Neuron (in vitro differentiated cells): ENCODE measurements around the gene LRG1.

Source experiments
- H2AFZ ChIP-seq: one replicate; pipeline ENCODE4 v1.6.1; 2013; ENCODE audit warnings: low read depth, mild to moderate bottlenecking, inconsistent platforms, low read length, moderate library complexity
- H3K27me3 ChIP-seq: one replicate; pipeline ENCODE4 v1.6.1; 2013; ENCODE audit warnings: low read length; ENCODE audit not compliant: insufficient read depth
- H3K36me3 ChIP-seq: one replicate; pipeline ENCODE4 v1.6.1; 2013; ENCODE audit warnings: low read length; ENCODE audit not compliant: insufficient read depth
- H3K4me1 ChIP-seq: one replicate; pipeline ENCODE4 v1.6.1; 2013; ENCODE audit warnings: low read length; ENCODE audit not compliant: insufficient read depth
- H3K4me3 ChIP-seq: 2 replicates; pipeline ENCODE4 v1.5.1; 2013; ENCODE audit warnings: mild to moderate bottlenecking, low read length, moderate library complexity
- H3K9me3 ChIP-seq: one replicate; pipeline ENCODE4 v1.6.1; 2013; ENCODE audit warnings: low read length

The LRG1 gene

GRCh38 chr19:4502282-4503131, 37.3 kb downstream of the LRG1 start:
- H2AFZ ChIP-seq = no peak overlapping the region
- no peak overlapping the region for H3K4me3 ChIP-seq
- H3K4me1 ChIP-seq = peaks cover 7% of the 10 kb centered on the region
- H3K36me3 ChIP-seq = peaks cover 55% of the 10 kb centered on the region
- H3K27me3 ChIP-seq = no peaks in the 10 kb centered on the region
- H3K9me3 ChIP-seq = no peaks in the 10 kb centered on the region

GRCh38 chr19:4501691-4502090, 38.1 kb downstream of the LRG1 start:
- Histone ChIP-seq H3K9me3 (no peaks in the 10 kb centered on the region), H3K36me3 (peaks cover 55% of the 10 kb centered on the region), H3K27me3 (no peaks in the 10 kb centered on the region), H2AFZ (no peak overlapping the region), H3K4me1 (peaks cover 7% of the 10 kb centered on the region), H3K4me3 (no peak overlapping the region)

GRCh38 chr19:4500841-4501591, 38.8 kb downstream of the LRG1 start:
- Histone ChIP-seq H3K4me3 (no peak overlapping the region), H3K27me3 (no peaks in the 10 kb centered on the region), H3K9me3 (no peaks in the 10 kb centered on the region), H3K36me3 (peaks cover 61% of the 10 kb centered on the region), H2AFZ (no peak overlapping the region), H3K4me1 (peaks cover 7% of the 10 kb centered on the region)

GRCh38 chr19:4499855-4500254, 40.0 kb downstream of the LRG1 start:
- H3K4me1 ChIP-seq = peaks cover 7% of the 10 kb centered on the region
- H3K36me3 ChIP-seq = peaks cover 65% of the 10 kb centered on the region

GRCh38 chr19:4499318-4499717, 40.5 kb downstream of the LRG1 start:
- Histone ChIP-seq H2AFZ (no peak overlapping the region), H3K27me3 (no peaks in the 10 kb centered on the region), H3K9me3 (no peaks in the 10 kb centered on the region), H3K36me3 (peaks cover 71% of the 10 kb centered on the region), H3K4me3 (no peak overlapping the region), H3K4me1 (peaks cover 7% of the 10 kb centered on the region)

More at GRCh38 chr19:4499855-4500254, 40.0 kb downstream of the LRG1 start:
- no peaks in the 10 kb centered on the region for H3K27me3 ChIP-seq
- H2AFZ ChIP-seq = no peak overlapping the region
- H3K4me3 ChIP-seq = no peak overlapping the region
- no peaks in the 10 kb centered on the region for H3K9me3 ChIP-seq

GRCh38 chr19:4498694-4499093, 41.1 kb downstream of the LRG1 start:
- Histone ChIP-seq H3K4me3 (no peak overlapping the region), H2AFZ (no peak overlapping the region), H3K27me3 (no peaks in the 10 kb centered on the region), H3K4me1 (peaks cover 3% of the 10 kb centered on the region), H3K9me3 (no peaks in the 10 kb centered on the region), H3K36me3 (peaks cover 74% of the 10 kb centered on the region)

GRCh38 chr19:4497770-4498389, 42.0 kb downstream of the LRG1 start:
- no peaks in the 10 kb centered on the region for H3K4me1 ChIP-seq
- no peak overlapping the region for H2AFZ ChIP-seq
- no peaks in the 10 kb centered on the region for H3K9me3 ChIP-seq
- H3K27me3 ChIP-seq = no peaks in the 10 kb centered on the region
- peaks cover 77% of the 10 kb centered on the region for H3K36me3 ChIP-seq
- no peak overlapping the region for H3K4me3 ChIP-seq

- H2AFZ ChIP-seq = no peak overlapping the region
- no peaks in the 10 kb centered on the region for H3K4me1 ChIP-seq
- no peaks in the 10 kb centered on the region for H3K9me3 ChIP-seq
- peaks cover 75% of the 10 kb centered on the region for H3K36me3 ChIP-seq
- no peaks in the 10 kb centered on the region for H3K27me3 ChIP-seq
- no peak overlapping the region for H3K4me3 ChIP-seq
These were observed 43.5 kb downstream of the LRG1 start for GRCh38 chr19:4496304-4496703.

GRCh38 chr19:4495471-4495870, 44.4 kb downstream of the LRG1 start:
- Histone ChIP-seq H3K36me3 (peaks cover 70% of the 10 kb centered on the region), H2AFZ (no peak overlapping the region), H3K4me1 (no peaks in the 10 kb centered on the region), H3K4me3 (no peak overlapping the region), H3K27me3 (no peaks in the 10 kb centered on the region), H3K9me3 (no peaks in the 10 kb centered on the region)

GRCh38 chr19:4494691-4495064, 45.2 kb downstream of the LRG1 start:
- no peaks in the 10 kb centered on the region for H3K27me3 ChIP-seq
- no peak overlapping the region for H3K4me3 ChIP-seq
- no peak overlapping the region for H2AFZ ChIP-seq
- peaks cover 73% of the 10 kb centered on the region for H3K36me3 ChIP-seq
- H3K4me1 ChIP-seq = no peaks in the 10 kb centered on the region
- no peaks in the 10 kb centered on the region for H3K9me3 ChIP-seq

GRCh38 chr19:4493929-4494690, 45.7 kb downstream of the LRG1 start:
- Histone ChIP-seq H2AFZ (no peak overlapping the region), H3K27me3 (no peaks in the 10 kb centered on the region), H3K4me1 (no peaks in the 10 kb centered on the region), H3K36me3 (peaks cover 72% of the 10 kb centered on the region), H3K9me3 (no peaks in the 10 kb centered on the region), H3K4me3 (no peak overlapping the region)

- H3K27me3 ChIP-seq = no peaks in the 10 kb centered on the region
- no peaks in the 10 kb centered on the region for H3K9me3 ChIP-seq
- H2AFZ ChIP-seq = no peak overlapping the region
- H3K36me3 ChIP-seq = peaks cover 70% of the 10 kb centered on the region
- H3K4me3 ChIP-seq = no peak overlapping the region
- H3K4me1 ChIP-seq = no peaks in the 10 kb centered on the region
These were observed 46.5 kb downstream of the LRG1 start for GRCh38 chr19:4493104-4493928.
